Uterus (tissue), 2 donors: ENCODE measurements around the gene SLC26A2.

Source experiments
- CTCF ChIP-seq, 4 experiments: fragments of 200-600 bp in 2 of 4; fragments of 450-650 bp in 2 of 4; sonication (generic) in 2 of 4; IDR thresholded peaks; one replicate each; pipeline ENCODE4 v1.5.1; 2016 to 2019; ENCODE audit warnings: antibody characterized with exemption in 4 of 4, mild to moderate bottlenecking in 2 of 4, moderate library complexity in 1 of 4
- POLR2A ChIP-seq, 2 donors: fragments of 450-650 bp; IDR thresholded peaks; one replicate each; pipeline ENCODE4 v1.6.1; 2016; ENCODE audit warnings: antibody characterized with exemption in 2 of 2, mild to moderate bottlenecking in 1 of 2, moderate library complexity in 1 of 2

- TF ChIP-seq CTCF (IDR thresholded peaks at IDR 0.05): peak; percentile 30 to 55 (median 40)
- no peak for TF ChIP-seq POLR2A (IDR thresholded peaks at IDR 0.05)
Measured at GRCh38 chr5:150001660-150002486, 41.3 kb downstream of the SLC26A2 start.
